BE2C (cell line): ENCODE data around the gene AIM2.

Experiments
- DNase-seq: peaks from one replicate; pipeline ENCODE4 v3.0.0-alpha.2; 2020
- H3K27me3 ChIP-seq: fragments of 250-450 bp; sonication (Bioruptor Pico); 2 replicates; pipeline ENCODE4 v1.5.1; 2020; ENCODE audit warnings: mild to moderate bottlenecking
- H3K36me3 ChIP-seq: fragments of 250-450 bp; sonication (Bioruptor Pico); 2 replicates; pipeline ENCODE4 v1.5.1; 2020; ENCODE audit warnings: mild to moderate bottlenecking
- H3K4me1 ChIP-seq: fragments of 250-450 bp; sonication (Bioruptor Pico); 2 replicates; pipeline ENCODE4 v1.5.1; 2020
- H3K4me3 ChIP-seq: 2 replicates; pipeline ENCODE4 v1.5.1; 2011; ENCODE audit warnings: low read depth, low read length
- H3K9me3 ChIP-seq: fragments of 250-450 bp; sonication (Bioruptor Pico); 2 replicates; pipeline ENCODE4 v1.5.1; 2020
- TF ChIP-seq, protein P1 (sequence below): IDR thresholded peaks from 2 replicates; pipeline ENCODE4 v1.5.1; 2012; ENCODE audit warnings: mild to moderate bottlenecking, low read depth, low read length

Gene AIM2

DNA sequence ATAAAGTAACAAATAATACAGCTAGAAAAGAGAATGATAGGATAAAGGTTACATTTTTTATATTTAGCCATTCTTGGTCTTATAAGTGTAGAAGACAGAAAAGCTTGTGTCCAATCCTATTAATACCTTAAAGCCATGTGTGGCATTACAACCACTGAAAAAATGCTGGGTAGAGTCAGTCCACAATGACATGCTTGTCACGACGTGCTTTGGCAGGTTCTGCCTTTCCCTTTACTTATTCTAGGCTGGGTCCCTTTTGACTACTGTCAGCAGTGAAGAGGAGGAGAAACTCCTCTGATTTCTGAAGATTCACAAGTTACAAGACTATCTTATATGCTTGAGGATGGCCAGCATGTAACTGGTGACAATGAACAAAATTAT, 14.6 kb upstream of the AIM2 start:
- no peaks in the 10 kb centered on the region for H3K9me3 ChIP-seq
- H3K4me3 ChIP-seq = no peak overlapping the region
- H3K36me3 ChIP-seq = no peaks in the 10 kb centered on the region
- TF ChIP-seq, protein P1, sequence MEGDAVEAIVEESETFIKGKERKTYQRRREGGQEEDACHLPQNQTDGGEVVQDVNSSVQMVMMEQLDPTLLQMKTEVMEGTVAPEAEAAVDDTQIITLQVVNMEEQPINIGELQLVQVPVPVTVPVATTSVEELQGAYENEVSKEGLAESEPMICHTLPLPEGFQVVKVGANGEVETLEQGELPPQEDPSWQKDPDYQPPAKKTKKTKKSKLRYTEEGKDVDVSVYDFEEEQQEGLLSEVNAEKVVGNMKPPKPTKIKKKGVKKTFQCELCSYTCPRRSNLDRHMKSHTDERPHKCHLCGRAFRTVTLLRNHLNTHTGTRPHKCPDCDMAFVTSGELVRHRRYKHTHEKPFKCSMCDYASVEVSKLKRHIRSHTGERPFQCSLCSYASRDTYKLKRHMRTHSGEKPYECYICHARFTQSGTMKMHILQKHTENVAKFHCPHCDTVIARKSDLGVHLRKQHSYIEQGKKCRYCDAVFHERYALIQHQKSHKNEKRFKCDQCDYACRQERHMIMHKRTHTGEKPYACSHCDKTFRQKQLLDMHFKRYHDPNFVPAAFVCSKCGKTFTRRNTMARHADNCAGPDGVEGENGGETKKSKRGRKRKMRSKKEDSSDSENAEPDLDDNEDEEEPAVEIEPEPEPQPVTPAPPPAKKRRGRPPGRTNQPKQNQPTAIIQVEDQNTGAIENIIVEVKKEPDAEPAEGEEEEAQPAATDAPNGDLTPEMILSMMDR = no peak
- H3K4me1 ChIP-seq = no peaks in the 10 kb centered on the region
- no peaks in the 10 kb centered on the region for H3K27me3 ChIP-seq
- no peak for DNase-seq

DNA sequence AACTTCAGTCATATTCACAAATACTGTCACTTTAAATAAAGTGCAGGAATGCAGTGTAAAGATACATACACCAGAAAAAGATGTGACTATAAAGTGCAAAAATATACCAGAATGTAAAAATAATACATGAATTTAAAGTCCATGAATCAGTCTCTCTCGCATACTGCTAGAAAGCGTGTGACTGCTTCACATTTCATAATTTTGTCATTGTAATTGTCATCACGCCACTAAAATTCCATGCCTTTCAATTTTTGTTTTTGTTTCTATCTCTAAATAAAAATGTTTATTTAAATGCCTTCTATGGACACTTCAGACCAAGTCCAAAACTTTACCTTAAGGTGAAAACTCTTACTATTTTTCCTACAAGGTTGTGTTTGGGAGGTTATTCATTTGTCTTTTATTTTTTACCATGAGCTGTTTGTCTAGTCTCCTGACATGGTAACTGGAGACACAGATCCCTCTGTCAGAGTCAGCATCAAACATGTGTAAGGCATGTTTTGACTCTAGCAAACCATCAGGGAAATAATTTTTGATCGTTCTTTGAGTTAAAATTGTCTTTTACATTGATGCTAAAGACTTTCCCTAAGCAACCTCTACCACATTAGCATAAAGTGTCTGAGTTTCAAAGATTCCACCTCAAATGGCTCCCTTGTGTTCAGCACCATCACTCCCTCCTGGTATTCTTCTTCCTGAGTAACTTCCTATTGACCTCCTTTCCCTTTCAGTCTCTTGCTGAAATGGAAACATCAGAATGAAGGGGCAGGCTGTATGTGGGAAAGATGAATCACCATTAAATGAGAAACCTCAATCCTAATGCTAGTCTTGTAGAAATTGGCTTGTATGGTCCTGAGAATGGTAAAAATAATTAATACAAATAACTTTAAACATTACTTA, 14.0 kb upstream of the AIM2 start:
- H3K4me1 ChIP-seq = no peaks in the 10 kb centered on the region
- no peaks in the 10 kb centered on the region for H3K36me3 ChIP-seq
- TF ChIP-seq, protein P1 = no peak
- H3K9me3 ChIP-seq = no peaks in the 10 kb centered on the region
- no peaks in the 10 kb centered on the region for H3K27me3 ChIP-seq
- no peak for DNase-seq
- no peak overlapping the region for H3K4me3 ChIP-seq

DNA sequence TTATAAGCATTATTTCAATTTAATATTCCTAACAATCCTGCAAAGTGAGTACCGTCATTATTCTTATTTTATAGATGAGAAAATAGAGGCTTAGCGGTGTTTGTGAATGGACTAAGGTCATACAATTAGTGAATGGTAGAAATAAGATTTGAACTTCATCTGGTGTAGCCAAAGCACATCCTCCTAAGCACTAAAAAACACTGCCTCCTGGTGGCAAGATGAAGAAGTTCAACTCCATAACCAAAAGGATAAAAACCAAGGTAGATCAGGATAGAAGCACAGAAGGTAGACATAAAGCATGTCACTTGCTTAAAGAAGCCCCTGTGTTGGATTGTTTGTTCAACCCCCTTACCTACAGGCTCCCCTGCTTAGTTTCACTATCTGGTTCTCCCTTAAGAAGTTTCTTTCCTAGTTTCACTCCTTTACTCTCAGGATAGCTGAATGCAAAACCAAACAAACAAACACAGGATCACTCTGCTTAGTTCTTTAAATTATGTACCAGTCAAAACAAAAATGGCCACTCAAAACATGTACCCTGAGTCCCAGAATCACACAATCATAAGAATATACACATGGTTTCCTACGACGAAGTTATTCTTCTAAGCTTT, 12.7 kb upstream of the AIM2 start:
- Histone ChIP-seq H3K36me3 (no peaks in the 10 kb centered on the region), H3K27me3 (no peaks in the 10 kb centered on the region), H3K9me3 (no peaks in the 10 kb centered on the region), H3K4me1 (no peaks in the 10 kb centered on the region), H3K4me3 (no peak overlapping the region)
- no peak for DNase-seq
- TF ChIP-seq, protein P1 = peak; percentile 69

DNA sequence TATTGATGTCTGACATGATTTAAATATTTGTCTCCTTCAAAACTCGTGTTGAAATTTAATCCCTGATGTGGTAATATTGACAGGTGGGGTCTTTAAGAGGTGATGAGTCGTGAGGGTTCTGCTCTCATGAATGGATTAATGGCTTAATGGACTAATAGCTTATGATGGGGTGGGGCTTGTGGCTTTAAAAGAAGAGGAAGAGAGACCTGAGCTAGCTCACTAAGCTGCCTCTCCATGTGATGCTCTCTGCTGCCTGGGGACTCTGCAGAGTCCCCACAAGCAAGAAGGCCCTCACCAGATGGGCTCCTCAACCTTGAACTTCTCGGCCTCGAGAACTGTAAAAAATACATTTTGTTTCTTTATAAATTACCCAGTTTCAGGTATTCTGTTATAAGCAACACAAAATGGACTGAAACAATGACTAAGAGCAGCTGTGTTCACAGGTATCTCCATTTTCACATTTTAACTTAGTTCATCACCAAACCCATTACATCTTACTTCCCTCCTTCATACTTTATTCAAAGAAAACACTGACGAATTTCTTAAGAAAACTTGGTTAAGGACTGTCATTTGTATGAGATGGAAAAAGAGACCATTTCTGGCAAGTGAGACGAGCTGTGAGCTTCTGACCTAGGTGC, 12.1 kb upstream of the AIM2 start:
- TF ChIP-seq, protein P1 = no peak
- DNase-seq = no peak
- Histone ChIP-seq H3K36me3 (no peaks in the 10 kb centered on the region), H3K27me3 (no peaks in the 10 kb centered on the region), H3K9me3 (no peaks in the 10 kb centered on the region), H3K4me3 (no peak overlapping the region), H3K4me1 (no peaks in the 10 kb centered on the region)

DNA sequence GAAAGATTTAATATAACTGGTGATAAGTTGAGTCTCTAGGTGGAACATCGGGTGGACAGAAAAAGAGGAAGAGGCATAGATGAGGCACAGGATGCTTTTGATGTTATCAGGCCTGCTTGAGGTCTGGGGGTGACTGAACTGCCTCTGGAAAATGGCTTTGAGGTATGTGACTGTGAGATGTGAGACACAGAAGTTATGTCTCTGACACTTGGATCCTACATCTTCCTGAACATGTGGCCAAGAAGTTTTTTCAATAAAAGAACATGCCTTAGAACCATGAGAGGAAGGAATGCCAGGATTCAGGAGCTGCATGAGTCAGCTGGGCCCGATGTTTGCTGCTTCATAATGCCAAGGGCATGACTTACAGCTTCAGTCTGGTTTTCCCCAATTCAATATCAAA, 11.5 kb upstream of the AIM2 start:
- no peaks in the 10 kb centered on the region for H3K4me1 ChIP-seq
- DNase-seq = no peak

More for the DNA sequence above, 11.5 kb upstream of the AIM2 start:
- no peaks in the 10 kb centered on the region for H3K9me3 ChIP-seq
- H3K4me3 ChIP-seq = no peak overlapping the region
- no peaks in the 10 kb centered on the region for H3K36me3 ChIP-seq
- no peaks in the 10 kb centered on the region for H3K27me3 ChIP-seq
- TF ChIP-seq, protein P1 = no peak
